IPS-18c (cell line): Measurements from ENCODE around the gene DHX58.

Source experiments
- H3K4me3 ChIP-seq: 2 replicates; pipeline ENCODE4 v1.7.0; 2013; ENCODE audit warnings: low read depth, mild to moderate bottlenecking, low read length, moderate library complexity; ENCODE audit not compliant: insufficient read depth
- H3K9me3 ChIP-seq: one replicate; pipeline ENCODE4 v1.6.1; 2013; ENCODE audit warnings: mild to moderate bottlenecking, low read length, moderate library complexity; ENCODE audit not compliant: control insufficient read depth, insufficient read depth

The DHX58 gene

GRCh38 chr17:42117397-42118125, 5.0 kb upstream of the DHX58 start:
- no peak overlapping the region for H3K4me3 ChIP-seq
- no peaks in the 10 kb centered on the region for H3K9me3 ChIP-seq

DNA sequence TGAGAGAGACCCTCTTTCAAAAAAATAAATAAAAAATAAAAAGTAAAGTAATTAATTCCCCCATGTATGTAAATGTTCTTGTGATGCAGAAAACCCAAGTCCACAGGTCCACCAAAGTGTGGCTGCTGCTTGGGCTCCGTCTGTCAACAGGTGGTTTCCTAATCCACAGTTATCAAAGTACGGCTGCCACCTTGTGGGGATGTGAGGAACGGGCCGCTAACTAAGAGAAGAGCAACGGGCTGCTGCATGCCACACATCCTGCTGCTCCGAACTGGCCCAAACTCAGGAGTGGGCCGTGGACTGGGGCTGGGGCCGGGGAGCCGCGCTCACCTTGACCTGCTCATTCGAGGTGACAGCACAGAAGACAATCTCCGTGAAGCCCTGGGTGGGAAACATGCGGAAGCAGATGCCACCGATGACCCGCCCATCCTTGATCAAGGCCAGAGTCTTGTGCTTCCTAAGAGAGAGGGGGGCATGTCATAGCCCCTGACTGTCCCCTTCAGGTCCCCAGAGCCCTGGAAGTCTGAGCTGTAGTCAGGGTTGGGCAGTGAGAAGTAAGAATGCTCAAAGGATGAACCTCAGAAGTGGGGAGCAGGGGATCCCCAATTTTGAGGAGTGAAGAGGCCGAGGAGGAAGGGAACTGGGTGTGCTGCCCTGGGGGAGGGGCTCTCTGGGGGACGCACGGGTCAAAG, 4.3 kb upstream of the DHX58 start:
- no peaks in the 10 kb centered on the region for H3K9me3 ChIP-seq

DNA sequence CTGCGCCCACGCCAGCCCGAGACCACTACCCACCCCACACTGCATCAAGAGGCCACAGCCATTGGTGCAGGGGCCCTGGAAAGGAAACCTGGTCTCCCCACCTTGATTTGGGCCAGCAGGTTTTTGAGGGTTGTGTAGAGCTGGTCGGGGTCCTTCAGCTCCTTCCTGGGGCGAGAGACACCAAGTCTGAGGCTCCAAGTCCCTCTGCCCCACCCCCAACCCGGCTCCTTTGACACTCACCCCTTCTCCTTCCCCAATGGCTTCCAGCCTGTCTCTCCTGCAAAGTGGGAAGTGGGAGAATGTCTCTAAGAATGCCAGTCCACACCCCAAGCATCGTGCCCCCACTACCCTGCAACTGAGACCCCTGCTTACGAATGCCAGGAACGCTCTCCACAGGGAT, 1.6 kb upstream of the DHX58 start:
- Histone ChIP-seq H3K9me3 (no peaks in the 10 kb centered on the region), H3K4me3 (no peak overlapping the region)

More for the DNA sequence above, 4.3 kb upstream of the DHX58 start:
- H3K4me3 ChIP-seq = no peak overlapping the region

- no peak overlapping the region for H3K4me3 ChIP-seq
- no peaks in the 10 kb centered on the region for H3K9me3 ChIP-seq
Measured at GRCh38 chr17:42113293-42114069, 967 bp upstream of the DHX58 start.

- Histone ChIP-seq H3K9me3 (no peaks in the 10 kb centered on the region), H3K4me3 (no peak overlapping the region)
Measured at GRCh38 chr17:42111871-42112551, 503 bp downstream of the DHX58 start.

- Histone ChIP-seq H3K4me3 (no peak overlapping the region), H3K9me3 (no peaks in the 10 kb centered on the region)
Measured at GRCh38 chr17:42111265-42111636, 1.3 kb downstream of the DHX58 start.

DNA sequence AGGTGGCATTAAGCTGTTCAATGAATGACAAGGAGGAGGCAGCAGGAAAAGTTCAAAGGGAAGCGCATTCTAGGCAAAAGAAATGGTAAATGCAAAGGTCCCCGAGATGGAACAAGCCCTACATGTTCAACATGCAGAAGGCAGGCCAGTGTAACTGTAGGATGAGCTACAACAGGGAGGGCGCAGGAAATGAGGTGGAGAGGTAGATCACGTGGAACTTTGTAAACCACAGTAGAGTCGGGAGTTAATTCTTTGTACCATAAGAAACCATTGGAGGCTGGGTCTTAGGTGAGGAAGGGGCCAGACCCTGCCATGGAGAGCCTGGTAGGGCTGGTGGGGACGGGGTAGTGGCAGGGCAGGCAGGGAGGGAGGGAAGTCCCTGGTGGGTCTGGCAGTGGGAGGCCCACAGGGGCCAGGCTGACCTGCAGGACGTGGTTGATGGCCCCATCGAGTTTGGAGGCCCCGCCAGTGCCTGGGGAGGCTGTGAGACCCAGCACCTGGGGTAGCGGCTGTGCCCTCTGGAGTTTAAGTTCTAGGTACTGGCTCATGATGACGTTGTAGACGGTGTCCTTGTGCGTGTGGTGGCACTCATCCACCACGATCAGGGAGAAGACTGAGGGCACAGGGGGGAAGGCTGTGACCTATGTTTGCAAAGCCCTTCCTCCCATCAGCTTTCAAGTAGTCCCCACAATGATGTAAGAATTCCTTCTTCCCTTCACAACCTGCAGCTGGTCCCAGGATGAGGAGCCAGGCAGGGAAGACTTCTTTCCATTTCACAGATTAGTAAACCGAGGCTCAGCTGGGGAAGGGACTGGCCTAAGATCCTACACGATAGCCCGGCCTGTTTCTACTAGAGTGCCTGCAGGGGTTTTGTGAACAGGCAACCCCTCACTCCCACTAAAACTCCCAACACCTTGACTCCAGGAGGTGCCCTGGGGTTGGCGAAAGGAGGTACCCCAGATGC, 1.9 kb downstream of the DHX58 start:
- H3K4me3 ChIP-seq = no peak overlapping the region
- no peaks in the 10 kb centered on the region for H3K9me3 ChIP-seq

DNA sequence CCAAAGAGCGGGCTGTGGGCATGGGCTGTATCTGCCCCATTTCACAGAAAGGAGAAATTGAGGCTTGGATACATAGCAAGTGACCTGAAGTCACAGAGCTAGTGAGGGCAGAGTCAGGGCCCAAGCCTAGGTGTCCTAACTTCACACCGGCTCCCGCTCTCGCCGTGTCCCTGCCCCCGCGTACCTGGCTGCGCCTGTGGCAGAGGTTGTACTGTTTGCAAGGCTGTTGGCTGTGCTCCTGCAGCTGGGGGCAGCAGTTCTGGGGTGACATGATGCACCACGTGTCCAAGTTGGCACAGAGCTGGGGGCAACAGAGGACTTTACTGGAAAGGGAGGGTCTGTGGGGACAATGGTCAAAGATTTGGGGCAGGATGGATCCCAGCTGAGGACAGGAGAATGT, 3.4 kb downstream of the DHX58 start:
- Histone ChIP-seq H3K4me3 (no peak overlapping the region), H3K9me3 (no peaks in the 10 kb centered on the region)

DNA sequence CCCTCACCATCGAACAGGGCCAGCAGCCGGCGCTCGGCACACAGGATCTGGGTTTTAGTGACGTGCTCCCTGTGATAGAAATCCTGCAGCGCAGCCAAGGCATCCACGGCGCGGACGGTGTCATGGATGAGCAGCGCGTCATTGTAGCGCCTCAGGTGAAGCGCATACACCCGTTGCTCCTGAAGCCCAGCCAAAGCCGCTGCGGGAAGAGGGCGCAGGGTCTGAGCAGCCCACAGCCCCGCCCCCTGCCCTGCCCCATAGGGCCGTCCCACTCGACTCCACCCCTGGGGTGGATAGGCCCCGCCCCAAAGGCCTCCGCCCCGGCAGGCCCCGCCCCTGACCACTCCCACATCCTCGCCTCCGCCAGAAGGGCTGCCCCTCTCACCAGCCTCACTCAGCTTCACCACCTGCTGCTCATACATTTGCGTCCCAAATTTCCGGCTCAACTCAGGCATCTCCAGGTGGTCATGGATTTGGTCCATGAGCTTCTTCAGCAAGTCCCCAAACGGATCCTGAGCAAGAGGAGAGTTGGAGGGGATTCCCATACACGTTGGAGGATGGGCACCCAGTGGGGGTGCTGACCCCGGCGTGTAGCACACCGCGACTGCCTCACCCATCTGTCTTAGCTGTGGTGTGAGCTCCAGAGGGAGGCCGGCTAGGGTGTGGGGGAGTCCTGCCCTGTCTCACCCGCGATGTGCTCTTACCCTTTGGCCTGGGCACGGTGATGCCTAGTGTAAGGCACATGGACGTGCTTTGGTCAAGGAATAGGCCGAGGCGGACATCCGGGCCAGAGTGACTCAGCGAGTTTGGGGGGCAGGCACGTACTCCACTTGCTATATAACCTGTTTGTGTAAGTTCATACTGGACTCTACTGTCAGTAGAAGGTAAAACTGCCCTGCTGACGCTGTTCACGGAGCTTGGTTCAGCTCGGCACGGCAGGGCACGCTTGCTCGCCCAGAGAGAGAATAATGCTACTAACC, 4.6 kb downstream of the DHX58 start:
- Histone ChIP-seq H3K4me3 (peak overlapping the region; percentile 41; the same call in 1 of the 2 replicates), H3K9me3 (no peaks in the 10 kb centered on the region)

GRCh38 chr17:42107124-42107523, 5.4 kb downstream of the DHX58 start:
- Histone ChIP-seq H3K9me3 (no peaks in the 10 kb centered on the region), H3K4me3 (peak overlapping the region; percentile 41; the same call in 1 of the 2 replicates)

DNA sequence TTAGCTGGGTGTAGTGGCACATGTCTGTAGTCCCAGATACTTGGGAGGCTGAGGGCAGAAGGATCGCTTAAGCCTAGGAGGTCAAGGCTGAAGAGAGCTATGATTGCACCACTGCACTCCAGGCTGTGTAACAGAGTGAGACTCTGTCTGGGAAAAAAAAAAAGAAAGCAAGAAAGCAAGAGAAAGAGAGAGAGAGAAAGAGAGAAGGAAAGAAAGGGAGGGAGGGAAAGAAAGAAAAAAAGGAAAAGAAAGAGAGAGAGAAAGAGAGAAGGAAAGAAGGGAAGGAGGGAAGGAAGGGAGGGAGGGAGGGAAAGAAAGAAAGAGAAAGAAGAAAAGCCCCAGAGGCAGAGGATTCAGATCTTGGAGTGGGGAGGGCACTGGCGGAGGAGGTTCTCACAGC, 6.5 kb downstream of the DHX58 start:
- H3K9me3 ChIP-seq = peaks cover 2% of the 10 kb centered on the region

DNA sequence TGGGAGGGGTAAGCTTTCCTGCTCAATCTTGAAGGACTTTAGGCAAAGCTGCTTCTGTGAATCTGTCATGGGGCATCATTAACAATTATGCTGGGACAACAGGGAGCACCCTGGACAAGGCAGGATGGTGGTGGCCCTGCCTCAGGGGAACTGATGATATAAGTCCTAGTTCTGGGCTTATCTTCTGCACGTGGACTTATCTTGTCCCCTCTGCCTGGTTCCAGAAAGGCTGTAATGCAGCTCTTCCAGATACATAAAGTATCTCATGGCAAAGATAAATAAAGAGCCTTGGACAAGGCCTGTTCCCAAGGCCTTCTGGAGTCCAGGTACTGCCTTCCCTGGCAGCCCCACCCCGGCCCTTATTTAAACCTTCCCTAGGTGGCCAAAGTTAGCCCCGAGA, 8.2 kb downstream of the DHX58 start:
- peaks cover 2% of the 10 kb centered on the region for H3K9me3 ChIP-seq
- no peak overlapping the region for H3K4me3 ChIP-seq

More for the DNA sequence above, 6.5 kb downstream of the DHX58 start:
- no peak overlapping the region for H3K4me3 ChIP-seq

DNA sequence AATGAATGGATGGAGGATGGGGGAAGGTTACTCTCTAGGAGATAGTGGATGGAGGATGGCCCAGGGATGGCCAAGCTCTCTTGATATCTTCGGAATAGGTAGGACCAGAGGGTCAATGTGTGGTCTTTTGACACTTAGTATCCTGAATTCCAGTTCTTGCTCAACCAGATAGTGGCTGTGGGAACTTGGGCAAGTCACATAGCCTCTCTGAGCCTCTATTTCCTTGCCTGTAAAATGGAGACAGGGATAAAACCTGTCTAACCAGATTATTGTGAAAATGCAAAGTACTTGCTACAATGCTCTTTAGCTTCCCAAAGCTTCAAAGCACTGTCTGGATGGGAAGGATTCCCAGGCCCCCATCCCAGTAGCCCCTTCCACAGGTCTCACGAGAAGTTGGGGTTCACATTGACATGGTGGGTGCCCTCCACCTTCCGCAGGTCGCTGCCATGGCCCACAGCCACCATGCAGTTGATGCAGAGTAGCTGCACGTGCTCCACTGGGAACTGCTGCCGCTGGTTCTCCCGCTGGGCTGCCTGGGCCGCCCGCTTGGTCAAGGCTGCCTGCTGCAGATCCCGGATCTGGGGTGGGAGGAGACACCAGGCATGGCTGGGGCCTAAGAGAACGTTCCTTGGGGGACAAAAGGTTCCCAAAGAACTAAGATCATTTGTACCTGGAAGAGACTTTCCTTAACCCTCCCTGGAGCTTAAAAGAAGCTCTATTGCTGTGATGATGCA, 9.1 kb downstream of the DHX58 start:
- Histone ChIP-seq H3K4me3 (no peak overlapping the region), H3K9me3 (peaks cover 4% of the 10 kb centered on the region)

DNA sequence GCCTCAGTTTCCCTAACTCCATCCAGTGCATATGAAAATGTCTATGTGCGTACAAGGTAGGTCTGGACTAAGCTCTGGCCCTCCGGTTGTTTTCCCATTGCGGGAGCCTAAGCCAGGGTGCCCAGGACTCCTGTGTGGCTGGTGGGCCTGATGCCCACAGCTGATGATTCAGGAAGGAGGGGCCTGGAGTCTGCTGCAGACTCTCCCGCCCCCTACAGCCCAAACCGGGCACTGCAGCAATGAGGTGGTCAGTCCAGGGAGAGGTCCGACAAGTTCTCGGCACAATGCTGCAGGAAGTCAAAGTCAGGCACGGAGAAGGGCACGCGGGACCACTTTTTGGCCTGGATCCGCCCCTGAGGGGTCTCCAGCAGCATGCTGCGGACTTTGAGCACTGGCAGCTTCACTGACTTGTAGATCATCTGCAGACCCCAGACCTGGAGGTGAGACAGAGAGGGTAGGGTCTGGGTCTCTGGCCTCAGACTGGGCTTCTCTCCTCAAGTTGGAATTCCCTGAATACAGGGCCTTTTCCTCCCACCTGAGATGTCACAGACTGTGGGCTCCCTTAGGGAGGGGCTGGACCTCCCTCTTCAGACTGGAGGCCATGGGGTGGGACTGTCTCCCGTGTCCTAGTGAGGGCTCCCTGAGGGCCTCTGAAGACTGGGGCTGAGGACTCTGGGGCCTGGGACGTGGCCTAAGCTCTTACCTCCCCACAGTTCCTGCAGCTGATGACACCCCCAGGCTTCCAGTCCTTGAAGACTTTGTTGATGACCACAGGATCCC, 10.8 kb downstream of the DHX58 start:
- no peak overlapping the region for H3K4me3 ChIP-seq
- peaks cover 4% of the 10 kb centered on the region for H3K9me3 ChIP-seq
